Muscle of back (tissue), 11 donors: ENCODE measurements around the gene SLA2. TPM values are rescaled to one million over a fixed set of nuclear protein-coding genes. Genes with fewer than 3 reads are reported as not detected.
A peak's percentile ranks its signal among the peaks of the same experiment; 100 is the strongest.
"Not testable (repeated sequence)": the region's sequence is repeated elsewhere in the genome, so short reads cannot be mapped to it uniquely, and the experiment has no call there.

ENCODE experiments used
- DNase-seq, 3 donors: peaks; one replicate each; pipeline versions ENCODE4 v3.0.0 to v3.0.0-alpha.2; 2013
- polyA plus RNA-seq, 10 donors: library from polyadenylated mRNA; unstranded; fragments of 120-200 nt; gene quantifications; one replicate each; pipeline ENCODE4 v1.2.1, GENCODE V29; 2013; ENCODE audit not compliant: insufficient read length in 10 of 10

SLA2 gene
- polyA plus RNA-seq, 10 donors, result 0.18 to 1.2 (median 0.31) TPM

DNA sequence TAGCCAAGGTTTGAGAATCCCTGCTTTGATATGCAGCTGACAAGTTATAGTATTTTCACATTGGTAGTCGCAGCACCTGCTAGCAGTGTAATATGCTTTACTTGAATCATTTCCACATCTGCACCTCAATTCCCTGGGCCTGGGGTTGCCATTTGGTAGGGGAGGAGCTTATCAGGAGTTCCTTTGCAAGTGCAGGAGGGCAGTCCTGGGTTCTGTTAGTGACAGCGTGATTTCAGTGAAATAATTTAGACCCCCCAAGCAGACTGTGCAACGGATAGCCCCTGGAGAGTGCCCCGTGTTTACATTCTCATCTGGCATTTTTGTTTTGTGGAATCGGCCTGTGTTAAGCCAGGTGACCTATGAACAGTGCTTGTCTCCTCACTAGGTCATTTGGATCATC lies 34.4 kb downstream of the SLA2 start:
- DNase-seq, result no peak

DNA sequence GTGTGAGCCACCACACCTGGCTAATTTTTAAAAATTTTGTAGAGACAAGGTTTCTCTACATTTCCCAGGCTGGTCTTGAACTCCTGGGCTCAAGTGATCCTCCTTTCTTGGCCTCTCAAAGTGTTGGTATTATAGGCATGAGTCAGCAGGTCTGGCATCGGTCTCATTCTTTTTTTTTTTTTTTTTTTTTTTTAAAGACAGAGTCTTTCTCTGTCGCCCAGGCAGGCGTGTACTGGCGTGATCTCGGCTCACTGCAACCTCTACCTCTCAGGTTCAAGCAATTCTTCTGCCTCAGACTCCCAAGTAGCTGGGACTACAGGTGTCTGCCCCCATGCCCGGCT lies 37.6 kb downstream of the SLA2 start:
- DNase-seq, result not testable (repeated sequence)

DNA sequence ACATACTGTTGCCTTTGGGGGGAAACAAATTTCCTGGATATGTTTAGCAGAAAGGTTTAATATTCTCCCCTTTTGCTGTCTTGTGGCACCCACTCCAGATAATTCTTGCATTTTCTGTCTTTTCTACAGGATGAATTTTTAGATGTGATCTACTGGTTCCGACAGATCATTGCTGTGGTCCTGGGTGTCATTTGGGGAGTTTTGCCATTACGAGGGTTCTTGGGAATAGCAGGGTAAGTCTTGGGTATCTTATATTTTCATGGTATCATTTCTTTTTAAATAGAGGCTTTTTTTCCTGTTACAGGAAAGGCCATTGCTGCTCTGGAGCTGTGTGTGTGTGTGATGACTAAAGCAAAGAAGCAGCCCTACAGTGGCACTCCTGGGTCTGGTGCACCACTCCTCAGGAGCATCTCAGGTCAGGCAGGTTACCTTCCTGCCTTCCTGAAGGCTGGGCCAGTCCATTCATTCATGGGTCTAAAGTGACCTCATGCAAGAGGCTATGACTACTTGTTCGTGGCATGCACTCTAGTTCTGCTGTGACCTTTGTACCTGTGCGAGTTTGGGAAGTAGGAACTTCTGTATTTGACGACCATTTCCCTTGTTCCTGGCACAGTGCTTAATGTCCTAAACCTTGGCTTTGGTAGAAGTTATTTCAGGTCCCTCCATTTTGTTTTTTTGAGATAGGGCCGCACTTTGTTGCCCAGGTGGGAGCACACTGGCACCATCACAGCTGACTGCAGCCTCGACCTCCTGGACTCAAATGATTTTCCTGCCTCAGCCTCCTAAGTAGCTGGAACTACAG lies 38.2 kb downstream of the SLA2 start:
- DNase-seq, result no peak

DNA sequence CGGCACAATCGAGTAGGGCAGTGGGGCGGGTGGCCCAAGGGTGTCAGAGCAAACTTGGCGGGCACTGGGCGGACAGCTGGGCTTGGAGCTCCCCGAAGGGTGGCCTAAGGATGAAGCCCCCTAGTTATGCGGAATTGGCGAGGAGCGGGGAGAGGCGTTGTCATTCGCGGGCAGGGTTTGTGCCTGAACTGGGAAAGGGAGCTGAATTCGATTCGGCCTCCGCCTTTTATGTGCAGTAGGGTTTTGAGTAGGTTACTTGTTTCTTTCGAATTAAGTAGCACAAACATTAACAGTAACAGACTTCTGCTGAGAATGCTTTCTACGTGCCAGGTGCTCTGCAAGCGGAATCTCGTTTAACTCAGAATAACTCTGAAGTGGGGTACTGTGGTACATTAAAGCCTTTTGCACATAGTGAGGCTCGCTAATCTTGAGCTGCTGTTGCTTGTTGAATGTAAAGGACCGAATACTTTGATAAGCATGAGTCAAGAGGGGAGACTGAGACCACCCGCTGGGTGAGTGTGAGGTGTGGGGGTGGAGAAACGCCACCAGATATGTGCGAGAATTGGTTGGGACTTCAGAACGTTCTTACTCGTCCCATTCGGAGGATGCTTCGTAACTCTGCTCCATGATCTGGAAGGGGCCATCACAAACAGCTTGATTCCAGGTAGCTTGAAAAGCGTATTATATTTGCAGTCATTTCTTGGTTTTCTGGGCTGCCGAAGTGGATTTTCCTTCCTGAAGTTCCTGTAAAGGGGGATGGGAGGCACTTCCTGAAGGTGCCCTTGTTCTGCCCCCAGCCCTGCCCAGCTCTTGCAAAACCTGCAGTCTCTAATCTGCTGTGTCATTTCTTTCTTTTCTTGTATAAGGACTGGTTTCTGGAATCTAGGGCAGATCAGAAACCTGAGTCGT lies 39.6 kb downstream of the SLA2 start:
- DNase-seq, result no peak

DNA sequence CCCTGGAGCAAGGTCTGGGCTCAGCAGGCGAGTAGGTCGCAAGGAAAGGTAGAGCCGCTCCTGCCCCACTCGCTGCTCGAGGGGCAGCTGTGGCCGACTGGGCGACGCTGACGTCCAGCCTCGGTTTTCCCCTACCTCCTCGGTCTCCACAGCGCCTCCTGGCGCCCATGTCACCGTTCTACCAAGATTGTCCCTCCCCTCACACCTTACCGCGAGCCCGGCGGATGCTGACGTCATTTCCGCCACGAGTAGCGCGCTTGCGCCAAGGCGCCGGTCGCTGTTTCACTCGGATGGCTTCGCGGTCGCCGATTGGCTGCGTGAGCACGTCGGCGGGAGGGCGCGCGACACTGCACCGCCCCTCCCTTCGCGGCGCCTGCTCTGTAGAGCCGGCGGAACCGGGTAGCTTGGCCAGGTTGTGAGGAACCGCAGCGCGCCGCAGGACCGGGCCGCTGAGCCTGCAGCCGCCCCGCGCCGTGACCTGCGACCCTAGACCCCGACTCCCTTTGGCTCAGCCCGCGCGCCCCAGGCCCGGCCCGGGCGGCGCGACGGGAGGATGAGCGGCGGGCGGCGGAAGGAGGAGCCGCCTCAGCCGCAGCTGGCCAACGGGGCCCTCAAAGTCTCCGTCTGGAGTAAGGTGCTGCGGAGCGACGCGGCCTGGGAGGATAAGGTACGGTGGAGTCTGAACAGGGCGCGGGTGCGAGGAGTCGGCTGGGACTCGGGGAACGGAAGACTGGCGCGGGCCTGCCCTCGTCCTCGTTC lies 40.4 kb downstream of the SLA2 start, which contains the start of gene RAB5IF:
Gene RAB5IF, plus strand, starts transcription at position 381 of the 759 bp plus-strand sequence. Its CDS starts 173 bp downstream, at position 554.
- DNase-seq, result peak; percentile 98 to 100 (median 100)

DNA sequence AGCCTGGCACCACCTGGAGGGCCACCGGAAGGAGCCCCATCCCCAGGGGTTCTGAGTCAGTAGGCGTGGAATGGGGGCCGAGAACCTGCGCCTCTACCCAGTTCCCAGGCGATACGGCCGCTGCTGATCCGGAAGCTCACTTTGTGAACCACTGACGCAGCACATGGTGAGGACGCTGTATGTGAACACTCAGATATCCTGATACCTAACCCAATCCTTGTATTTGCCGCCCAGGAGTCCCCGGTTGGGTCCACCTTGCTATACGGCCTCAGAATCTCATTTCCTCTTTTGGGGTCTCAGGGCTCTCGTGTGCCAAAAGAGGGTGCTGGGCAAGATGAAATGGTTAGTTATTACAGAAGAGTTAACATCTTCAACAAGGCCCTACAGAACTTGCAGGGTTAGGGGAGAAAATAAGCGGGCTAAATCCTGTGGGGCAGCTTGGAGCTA lies 41.0 kb downstream of the SLA2 start:
- DNase-seq, result peak in 1 of 3 donors; percentile 13

DNA sequence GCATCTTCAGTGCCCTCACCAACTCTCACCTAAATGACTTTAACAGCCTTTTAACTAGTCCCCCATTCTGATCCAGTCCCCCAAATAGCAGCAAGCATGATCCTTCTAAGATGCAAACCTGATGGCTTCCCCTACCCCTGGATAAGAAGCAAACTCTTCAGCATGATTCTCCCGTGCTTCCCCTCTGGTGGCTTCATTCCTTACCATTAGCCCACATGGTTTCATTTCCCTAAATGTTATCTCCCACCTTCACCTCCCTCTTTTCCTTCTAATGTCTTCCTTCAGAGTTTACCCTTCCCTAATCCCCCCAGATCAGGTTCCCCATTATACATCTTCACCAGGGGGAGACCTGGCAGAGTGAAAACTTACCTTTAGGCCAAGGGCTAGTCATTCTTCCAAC lies 44.5 kb downstream of the SLA2 start:
- DNase-seq, result no peak

DNA sequence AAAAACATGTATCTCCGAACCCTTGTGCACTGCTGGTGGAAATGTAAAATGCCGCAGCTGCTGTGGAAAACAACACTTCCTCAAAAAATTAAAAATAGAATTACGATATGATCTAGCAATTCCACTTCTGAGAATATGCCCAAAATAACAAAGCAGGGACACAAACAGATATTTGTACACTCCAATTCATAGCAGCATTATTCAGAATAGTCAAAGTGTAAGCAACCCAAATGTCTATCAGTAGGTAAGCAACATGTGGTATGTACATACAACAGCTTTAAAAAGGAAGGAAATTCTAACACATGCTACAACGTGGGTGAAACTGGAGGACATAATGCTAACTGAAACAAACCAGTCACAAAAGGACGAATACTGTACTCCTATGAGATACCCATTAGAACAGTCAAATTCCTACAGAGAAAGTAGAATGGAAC lies 46.1 kb downstream of the SLA2 start:
- no peak for DNase-seq

DNA sequence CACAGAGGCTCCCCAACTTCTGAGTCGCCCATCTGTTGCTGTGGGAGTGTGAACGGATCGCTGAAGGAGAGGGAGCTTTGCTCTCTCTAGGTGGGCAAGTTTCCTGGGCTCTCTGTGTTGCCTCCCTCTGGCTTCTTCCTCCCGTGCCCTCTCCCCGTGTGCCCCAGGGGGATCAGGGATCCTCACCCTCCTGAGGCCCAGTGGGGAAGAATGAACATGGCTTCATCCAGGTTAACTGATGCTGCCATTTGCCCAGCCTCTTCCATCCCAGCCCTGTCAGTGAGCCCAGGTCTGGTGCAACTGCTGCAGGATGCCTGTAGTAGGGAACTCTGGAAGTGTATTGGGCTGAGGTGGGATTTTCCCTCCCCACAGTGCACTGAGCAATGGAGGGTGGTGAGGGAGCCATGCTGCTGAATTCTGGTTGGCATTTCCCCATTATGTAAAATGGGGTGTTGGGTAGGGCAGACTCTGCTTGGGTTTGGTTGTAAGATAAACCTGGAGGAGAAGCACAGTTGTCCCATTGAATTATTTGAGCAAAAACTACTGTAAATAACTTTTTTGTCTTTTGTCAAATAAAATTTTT lies 52.6 kb downstream of the SLA2 start:
- no peak for DNase-seq

DNA sequence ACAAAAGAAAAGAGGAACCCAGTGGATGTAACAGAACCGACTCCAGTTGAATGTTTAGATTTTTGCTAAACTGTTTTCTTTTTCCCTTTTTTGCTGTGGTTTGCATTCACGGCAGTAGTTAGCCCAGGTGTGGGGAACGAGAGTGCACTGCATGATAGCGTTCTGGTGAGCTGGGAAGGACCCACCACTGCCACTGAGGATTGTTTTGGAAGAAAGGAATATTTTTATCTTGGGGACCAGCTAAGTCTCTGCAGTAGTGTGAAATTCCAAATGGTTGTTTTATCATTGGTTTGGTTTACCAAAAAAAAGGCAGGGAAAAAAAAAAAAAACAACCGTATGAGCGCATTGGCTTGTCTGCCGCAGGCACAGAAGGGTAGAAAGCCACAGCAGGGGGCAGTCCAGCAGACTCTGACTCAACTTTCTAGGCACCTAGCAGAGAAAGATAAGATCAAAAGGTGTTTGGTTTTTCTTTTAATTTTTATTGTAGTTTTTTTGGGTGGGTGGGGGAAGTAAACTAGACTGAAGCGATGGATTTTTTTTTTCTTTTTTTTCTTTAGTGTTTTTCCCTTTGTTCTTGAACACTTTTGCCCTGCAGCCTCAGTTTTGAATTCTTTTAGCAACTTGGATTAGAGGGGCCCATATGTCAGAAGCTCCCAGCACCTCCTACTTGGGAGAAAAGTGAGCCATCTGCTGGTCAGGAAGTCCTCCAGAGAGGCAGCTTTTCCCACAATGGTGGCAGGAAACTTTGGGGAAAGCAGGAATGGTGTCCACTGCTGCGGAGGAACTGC lies 53.9 kb downstream of the SLA2 start:
- DNase-seq, result peak in 2 of 3 donors; percentile 26 to 51

DNA sequence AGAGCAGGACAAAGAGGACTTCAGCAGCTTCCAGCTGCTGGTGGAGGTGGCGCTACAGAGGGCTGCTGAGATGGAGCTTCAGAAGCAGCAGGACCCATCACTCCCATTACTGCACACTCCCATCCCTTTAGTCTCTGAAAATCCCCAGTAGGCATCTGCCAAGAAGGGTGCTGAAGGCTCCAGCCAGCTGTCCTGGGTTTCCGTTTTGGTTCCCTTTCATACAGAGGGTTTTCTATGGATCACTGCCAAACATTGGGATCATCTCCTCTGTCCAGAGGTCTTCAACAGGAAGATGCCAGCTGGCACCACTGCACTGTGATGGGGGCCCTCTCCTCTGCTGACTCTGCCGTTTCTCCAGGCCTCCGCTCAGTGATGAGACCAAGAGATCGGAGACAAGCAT lies 54.7 kb downstream of the SLA2 start:
- peak in 2 of 3 donors; percentile 36 to 47 for DNase-seq

DNA sequence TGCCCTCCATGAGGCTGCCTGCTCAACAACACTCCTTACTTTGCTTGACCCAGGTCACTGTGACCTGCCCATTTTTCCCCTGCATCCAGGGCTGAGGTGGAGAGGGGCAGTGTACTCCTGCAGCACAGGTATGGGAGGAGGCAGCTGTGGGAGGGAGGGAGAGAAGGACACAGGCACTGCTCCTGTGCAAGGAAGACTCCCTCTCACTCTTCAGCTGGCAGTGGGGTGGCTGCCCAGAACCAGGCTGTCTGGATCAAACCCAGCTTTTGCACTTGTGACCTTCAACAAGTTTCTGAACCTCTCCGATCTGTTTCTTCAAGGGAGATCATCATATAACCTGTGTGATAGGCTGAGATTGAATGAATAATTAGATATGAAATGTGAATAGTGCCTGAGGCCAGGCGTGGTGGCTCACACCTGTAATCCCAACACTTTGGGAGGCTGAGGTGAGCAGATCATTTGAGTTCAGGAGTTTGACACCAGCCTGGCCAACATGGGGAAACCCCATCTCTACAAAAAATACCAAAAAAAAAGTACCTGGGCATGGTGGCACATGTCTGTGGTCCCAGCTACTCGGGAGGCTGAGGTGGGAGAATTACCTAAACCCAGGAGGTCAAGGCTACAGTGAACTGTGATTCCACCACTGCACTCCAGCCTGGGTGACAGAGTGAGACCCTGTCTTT lies 58.5 kb downstream of the SLA2 start:
- DNase-seq, result no peak

DNA sequence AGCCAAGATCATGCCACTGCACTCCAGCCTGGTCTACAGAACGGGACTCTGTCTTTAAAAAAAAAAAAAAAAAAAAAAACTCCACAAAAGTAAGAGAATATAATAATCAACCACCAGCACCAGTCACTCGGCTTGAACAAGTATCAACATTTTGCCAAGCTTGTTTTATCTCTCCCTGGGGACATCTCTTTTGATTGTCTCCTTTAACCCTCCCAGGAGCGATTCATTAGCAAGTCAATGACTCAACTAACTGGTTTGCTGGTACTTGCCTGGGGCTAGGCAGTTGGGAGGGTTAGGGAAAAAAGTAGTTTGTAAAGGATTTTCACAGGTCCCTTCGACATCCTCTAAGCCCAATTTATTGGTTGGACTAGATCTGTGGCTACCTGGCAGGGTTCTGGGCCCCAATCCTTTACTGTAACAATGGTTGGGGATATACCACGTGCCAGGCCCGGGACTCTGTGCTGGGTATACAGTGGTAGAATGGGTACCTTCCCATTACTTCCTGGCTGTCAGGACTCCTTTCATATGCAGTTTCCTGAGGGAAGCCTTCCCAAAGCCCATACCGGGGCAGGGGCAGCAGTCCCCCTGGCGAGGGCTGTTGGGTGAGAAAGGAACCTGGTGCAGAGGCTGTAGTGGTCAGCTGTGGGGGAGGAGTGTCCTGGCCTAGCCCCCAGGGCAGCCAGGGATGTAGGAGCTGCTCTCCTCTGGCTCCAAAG lies 60.4 kb downstream of the SLA2 start:
- peak in 1 of 3 donors; percentile 22 for DNase-seq

DNA sequence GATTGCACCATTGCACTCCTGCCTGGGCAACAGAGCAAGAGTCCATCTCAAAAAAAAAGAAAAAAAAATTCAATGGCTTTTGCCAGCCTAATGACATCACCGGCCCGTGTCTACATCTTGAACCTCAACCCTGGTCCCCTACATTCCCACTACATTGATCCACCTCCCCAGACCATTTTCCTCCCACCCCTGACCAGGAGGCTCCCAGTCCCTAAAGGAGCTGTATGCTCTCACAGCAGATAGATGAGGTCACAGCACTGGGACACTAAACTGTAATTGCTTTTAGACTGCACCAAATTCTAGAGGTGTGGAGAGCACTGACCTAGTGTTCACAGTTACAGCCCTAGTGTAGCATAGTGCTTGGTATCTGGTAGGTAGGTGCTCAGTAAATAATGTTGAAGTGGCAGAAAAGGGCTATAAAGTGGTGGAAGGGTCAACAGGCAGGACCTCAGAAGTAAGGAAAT lies 61.9 kb downstream of the SLA2 start:
- DNase-seq, result no peak

DNA sequence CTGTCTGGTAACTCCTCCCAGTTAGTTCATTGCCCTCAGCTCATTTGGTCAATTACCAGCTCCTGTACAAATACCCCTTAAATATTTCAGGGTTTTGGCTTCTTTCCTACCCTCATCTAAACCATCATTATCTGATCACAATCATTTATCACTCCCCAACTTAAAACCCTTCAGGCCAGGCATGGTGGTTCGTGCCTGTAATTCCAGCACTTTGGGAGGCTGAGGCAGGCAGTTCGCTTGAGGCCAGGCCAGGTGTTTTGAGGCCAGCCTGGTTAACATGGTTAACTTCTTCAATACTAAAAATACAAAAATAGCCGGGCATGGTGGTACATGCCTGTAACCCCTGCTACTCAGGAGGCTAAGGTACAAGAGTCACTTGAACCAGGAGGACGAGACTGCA lies 63.2 kb downstream of the SLA2 start:
- no peak for DNase-seq

DNA sequence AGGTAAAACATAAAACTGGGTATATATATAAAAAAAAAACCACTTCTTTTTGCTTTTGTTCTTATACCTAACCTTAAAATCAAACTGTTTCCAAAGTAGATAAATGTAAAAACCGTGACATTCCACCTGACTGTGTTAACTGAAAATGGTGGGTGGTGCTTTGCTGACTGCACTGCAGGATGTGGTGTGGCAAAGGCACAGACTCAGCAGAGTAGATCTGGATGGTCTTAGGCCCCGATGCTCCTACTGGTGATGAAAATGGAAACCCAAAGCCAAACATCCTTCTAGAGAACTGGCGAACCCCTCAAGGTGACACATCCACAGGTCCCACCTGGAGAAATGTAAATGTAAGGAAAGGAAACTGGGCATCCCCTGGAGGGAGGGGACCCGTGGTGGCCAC lies 63.7 kb downstream of the SLA2 start:
- no peak for DNase-seq

DNA sequence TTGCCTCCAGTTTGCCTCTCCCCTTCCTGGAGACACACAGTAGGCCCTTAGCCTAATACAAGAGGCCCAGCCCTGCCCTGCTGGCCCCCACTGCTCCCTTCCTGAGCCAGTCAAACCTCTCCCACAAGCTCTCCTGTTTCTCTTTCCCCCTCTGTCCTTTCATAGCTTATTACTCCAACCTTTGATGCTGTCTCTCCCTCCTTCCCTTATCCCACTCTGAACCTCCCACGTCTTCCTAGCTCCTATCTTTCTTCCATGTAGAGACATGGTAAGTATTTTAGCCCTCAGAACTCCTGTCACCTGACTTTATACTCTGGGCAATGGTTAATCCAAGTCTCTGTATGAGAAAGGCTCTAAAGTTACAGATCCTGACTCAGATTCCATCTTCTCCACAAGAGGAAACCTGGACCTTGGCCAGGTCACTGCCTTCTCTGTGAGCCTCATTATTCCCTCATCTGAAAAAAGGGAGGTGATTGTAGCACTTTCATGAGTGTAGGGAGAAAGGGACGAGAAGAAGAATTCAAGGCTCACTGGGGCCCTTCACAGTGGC lies 65.9 kb downstream of the SLA2 start:
- DNase-seq, result no peak

DNA sequence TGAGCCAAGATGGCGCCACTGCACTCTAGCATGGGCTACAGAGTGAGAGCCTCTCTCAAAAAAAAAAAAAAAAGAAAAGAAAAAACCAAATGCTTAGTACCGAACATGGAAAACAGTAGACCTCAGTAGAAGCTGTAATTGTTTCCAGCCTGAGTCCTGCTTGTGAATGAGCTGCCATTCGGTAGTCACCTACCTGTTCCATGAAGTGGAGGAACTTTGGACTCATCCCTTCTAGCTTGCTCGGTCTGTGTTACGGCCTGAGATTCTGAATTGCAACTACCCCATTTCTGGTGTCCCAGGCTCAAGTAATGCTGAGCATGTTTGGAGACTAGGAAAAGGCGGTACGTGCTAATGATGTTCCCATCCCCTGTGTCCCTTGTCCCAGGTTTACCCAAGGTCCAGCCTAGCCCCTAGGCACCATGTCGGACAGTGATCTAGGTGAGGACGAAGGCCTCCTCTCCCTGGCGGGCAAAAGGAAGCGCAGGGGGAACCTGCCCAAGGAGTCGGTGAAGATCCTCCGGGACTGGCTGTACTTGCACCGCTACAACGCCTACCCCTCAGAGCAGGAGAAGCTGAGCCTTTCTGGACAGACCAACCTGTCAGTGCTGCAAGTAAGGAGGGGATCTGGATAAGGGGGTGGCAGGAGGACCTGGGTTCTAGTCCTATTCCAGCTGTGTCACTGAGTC lies 67.5 kb downstream of the SLA2 start:
- DNase-seq, result no peak
